HG02970 (cell line): ENCODE results near the gene AK9.
A peak's percentile ranks its signal among the peaks of the same experiment; 100 is the strongest.
"Not testable (repeated sequence)": the region's sequence is repeated elsewhere in the genome, so short reads cannot be mapped to it uniquely, and the experiment has no call there.

Experiments used
- ATAC-seq: cut with Tn5 transposase; IDR thresholded peaks from one replicate; pipeline ENCODE4 v1.9.1; 2021; ENCODE audit warnings: mild to moderate bottlenecking, moderate library complexity, moderate number of reproducible peaks; ENCODE audit not compliant: unreplicated experiment, low FRiP score

Gene AK9

GRCh38 chr6:109701221-109701620, 10.2 kb upstream of the AK9 start:
- no peak for ATAC-seq

DNA sequence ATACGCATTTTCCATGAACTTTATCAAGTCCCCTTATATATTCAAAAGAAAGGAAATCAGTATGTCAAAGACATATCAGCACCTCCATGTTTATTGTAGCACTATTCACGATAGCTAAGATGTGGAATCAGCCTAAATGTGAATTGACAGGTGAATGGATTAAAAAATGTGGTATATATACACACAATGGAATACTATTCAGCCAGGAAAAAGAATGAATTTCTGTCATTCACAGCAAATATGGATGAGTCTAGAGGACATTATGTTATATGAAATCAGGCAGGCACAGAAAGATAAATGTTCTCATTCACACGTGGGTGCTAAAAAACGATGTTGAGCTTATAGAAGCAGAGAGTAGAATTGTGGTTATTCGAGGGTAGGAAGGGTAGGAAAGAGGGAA, 5.4 kb upstream of the AK9 start:
- ATAC-seq = no peak

- ATAC-seq = no peak
These were observed 4.5 kb upstream of the AK9 start for GRCh38 chr6:109695468-109695867.

DNA sequence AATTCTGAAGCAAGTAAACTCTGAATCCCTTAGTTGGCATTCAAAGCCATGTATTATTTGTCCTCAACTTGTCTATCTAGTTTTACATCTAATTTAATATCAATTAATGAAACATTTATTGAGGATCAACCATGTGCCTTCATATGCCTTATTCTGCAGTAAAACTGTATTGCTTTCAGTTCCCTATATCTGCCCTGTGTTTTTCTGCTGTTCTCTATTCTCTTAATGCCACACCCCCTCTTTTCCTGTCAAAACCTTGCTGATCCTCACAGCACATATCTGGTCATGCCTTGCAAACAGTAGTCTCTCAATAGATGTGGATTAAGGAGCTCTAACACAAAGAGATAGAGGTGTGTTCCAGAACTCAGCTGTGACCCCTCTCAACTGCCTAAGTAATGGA, 2.1 kb upstream of the AK9 start:
- no peak for ATAC-seq

DNA sequence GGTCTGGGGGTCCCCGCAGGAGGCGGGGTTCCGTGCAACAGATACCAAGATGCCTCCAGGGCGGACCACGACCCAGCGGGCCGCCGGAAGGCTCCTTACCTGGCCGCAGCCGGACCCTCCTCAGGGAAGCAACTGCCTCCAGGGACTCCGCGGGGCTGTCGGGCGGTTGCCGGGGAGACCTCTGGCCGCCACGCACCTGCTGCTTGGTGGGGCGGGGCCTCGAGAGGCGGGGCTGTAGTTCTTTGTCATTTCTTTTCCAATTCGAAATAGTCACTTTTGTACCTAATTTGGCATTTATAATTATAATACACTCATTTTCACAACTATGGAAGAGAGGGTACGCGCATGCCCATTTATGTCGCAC, 647 bp downstream of the AK9 start:
- peak; percentile 42 for ATAC-seq

DNA sequence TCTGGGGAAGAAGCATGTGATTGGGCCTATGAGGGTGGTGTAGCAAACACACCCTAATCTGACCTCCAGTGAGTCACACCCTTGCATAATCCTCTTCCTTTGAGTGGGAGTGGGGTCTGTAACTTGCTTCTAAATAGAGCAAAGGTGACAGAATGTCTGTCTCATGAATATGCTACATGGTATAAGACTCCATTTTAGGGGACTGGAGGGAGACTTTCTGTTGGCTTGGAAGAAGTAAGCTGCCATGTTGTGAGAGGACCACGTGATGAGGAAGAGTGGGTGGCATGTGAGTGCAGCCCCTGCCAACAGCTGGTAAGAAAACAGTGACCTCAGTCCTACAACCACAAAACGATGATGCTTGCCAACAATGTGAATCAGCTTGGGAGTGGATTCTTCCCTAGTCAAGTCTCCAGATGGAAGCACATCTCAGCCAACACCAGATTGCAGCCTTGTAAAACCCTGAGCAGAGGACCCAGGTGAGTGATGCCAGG, 3.7 kb downstream of the AK9 start:
- ATAC-seq = no peak

- no peak for ATAC-seq
These were observed 4.3 kb downstream of the AK9 start for GRCh38 chr6:109686566-109687265.

DNA sequence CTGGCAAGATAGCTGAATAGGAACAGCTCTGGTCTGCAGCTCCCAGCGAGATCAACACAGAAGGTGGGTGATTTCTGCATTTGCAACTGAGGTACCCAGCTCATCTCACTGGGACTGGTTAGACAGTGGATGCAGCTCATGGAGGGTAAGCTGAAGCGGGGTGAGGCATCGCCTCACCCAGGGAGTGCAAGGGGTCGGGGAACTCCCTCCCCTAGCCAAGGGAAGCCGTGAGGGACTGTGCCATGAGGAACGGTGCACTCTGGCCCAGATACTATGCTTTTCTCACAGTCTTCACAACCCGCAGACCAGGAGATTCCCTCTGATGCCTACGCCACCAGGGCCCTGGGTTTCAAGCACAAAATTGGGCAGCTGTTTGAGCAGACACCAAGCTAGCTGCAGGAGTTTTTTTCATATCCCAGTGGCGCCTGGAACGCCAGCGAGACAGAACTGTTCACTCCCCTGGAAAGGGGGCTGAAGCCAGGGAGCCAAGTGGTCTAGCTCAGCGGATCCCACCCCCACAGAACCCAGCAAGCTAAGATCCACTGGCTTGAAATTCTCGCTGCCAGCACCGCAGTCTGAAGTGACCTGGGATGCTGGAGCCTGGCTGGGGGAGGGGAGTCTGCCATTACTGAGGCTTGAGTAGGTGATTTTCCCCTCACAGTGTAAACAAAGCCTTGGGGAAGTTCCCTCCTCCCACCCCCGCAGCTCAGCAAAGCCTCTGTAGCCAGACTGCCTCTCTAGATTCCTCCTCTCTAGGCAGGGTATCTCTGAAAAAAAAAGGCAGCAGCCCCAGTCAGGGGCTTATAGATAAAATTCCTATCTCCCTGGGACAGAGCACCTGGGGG, 12.1 kb downstream of the AK9 start:
- not testable (repeated sequence) for ATAC-seq

DNA sequence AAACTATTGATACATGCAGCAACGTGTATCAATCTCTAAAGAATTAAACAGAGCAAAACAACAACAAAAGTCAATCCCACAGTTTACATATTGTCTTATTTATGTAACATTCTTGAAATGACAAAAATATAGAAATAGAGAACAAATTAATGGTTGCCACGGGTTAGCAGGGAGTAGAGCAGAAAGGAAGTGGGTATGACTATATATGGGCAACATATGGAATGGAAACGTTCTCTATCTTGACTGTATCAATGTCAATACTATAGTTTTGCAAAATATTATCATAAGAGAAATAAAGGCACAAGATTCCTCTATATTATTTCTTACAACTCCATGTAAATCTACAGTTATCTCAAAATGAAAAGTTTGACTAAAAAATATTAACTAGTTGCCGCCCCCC, 12.8 kb downstream of the AK9 start:
- no peak for ATAC-seq

DNA sequence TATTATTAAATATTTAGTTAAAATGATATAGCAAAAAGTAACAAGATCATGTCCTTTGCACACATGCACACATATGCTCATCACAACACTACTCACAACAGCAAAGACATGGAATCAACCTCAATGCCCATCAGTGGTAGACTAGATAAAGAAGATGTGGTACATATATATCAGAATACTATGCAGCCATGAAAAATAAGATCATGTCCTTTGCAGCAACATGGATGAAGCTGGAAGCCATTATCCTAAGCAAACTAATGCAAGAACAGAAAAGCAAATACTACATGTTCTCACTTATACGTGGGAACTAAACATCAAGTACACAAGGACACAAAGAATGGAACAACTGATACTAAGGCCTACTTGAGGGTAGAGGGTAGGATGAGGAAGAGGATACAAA, 14.3 kb downstream of the AK9 start:
- ATAC-seq = no peak

- ATAC-seq = no peak
These were observed 18.2 kb downstream of the AK9 start for GRCh38 chr6:109672839-109673238.

DNA sequence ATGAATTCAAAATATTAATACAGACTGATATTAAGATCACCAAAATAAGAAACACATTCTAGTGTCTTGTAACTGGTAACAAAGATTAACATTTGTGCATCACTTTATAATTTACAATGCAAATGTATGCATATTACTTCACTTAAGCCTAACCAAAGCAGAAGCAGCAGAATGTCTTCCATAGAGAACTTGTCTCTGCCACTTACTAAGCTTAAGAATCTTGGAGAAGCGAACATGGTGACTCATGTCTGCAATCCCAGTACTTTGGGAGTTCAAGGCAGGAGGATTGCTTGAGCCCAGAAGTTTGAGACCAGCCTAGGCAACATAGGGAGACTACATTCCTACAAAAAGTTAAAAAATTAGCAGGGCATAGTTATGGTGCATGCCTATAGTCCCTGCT, 18.8 kb downstream of the AK9 start:
- ATAC-seq = no peak

GRCh38 chr6:109671733-109672132, 19.3 kb downstream of the AK9 start:
- no peak for ATAC-seq

DNA sequence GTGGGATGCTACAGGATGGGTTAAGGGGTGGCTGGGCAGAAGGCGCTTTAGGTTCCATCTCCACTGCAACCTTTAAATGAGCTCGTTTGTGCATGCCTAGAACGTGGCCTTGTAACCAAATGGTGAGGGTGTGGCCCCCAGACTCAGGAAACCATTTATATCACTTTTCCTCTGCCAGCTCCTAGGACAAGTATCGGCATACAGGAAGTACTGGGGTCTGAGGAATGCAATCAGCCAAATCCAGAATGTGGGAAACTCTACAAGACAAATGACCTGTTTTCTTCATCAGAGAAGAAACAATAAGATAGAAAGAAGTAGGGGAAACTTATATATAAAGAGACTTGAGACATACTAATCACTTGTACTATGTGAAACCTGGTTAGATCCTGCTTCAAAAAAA, 21.2 kb downstream of the AK9 start:
- ATAC-seq = no peak

- ATAC-seq = no peak
These were observed 28.8 kb downstream of the AK9 start for GRCh38 chr6:109662192-109662591.

- ATAC-seq = no peak
These were observed 30.3 kb downstream of the AK9 start for GRCh38 chr6:109660526-109661320.

DNA sequence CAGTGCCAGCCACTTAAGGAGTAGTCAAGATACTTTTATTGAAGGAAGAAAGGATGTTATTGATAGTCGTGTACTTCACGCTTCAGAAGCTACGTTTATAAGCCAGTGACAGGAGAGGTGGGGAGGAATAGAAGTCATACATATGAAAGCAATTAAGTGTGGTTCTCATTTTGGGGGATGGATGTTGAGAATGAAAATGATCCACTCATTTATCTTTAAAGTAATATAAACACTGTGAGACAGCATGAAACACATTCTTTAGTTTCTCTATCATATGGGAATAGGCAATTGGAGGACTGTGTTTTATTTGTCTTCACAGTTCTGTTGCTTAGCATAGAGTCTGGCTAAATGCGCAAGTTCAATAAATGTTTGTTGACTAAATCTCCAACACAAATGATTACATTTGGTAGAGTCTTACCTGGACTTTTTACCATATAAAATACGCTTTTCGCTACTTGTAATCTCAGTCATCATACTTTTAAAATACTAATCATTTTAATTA, 35.2 kb downstream of the AK9 start:
- ATAC-seq = no peak

- no peak for ATAC-seq
These were observed 37.7 kb downstream of the AK9 start for GRCh38 chr6:109653264-109653663.

DNA sequence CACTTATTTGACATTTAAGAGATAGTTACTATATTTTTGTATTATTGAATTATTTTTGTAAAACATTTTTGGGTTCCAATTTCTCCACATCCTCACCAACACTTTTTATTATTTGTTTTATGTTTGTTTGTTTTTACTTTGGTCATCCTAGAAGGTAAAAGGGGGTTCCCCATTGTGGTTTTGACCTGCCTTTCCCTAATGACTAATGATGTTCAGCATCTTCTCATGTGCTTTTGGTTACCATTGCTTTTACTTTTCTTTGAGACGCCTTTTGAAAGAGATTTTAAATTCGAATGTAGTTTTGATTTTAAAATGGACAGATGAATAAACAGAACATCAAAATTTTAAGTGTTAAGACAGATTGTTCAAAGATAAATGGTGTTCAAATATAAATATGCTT, 46.9 kb downstream of the AK9 start:
- no peak for ATAC-seq

DNA sequence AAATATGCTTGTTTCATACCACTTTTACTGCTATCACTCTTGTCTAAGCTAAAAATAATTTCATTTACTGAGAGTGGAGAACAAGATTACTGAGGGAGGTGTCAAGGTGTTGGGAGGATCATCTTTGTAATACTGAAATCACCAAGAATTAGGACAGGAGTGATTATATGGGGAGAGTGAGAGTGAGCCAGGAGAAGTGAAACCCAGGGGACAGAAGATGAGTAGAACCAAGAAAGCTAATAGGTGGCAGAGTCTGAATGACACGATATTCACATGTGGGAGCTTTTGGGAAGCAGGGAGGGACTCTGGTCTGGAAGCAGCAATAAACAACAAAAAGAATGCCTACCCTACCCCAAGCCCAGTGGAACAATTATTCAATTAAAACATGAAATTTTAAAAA, 58.6 kb downstream of the AK9 start:
- no peak for ATAC-seq

DNA sequence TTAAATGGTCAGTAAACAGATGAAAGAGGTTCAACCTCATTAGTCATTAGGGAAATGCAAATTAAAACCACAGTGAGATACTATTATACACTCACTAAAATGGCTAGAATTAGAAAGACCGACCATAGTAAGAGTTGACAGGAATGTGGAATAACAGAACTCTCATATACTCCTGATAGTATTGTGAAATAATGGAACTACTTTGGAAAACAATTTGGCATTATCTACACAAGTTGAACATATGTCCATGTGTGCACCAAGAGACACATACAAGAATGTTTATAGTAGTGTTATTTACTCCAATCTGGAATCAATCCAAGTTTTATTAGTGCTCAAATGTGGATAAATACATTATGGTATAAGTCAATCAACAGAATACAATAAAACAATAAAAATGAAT, 59.6 kb downstream of the AK9 start:
- no peak for ATAC-seq
